PC-3 (cell line): Measurements from ENCODE around the gene GAB1. TPM values are rescaled to one million over a fixed set of nuclear protein-coding genes. Genes with fewer than 3 reads are reported as not detected.

ENCODE experiments used
- ATAC-seq: fragments of 200-7000 bp; cut with Tn5 transposase; 2 replicates; pipeline ENCODE4 v1.9.1; 2020; ENCODE audit warnings: mild to moderate bottlenecking, moderate library complexity
- BruUV-seq: library from RNA; stranded (reverse); fragments of 400-500 nt; replicated peaks from 2 replicates; lab custom pipeline; 2021; lab: Mats Ljungman, UMichigan
- CTCF ChIA-PET: fragments of 300-600 bp; sonication (Branson Sonifier 250); formaldehyde crosslinking; loops from one replicate; lab custom pipeline; 2022; ENCODE audit warnings: antibody characterized with exemption; lab: Charles Lee
- POLR2A ChIA-PET: fragments of 300-600 bp; sonication (Branson Sonifier 250); formaldehyde crosslinking; loops from one replicate; lab custom pipeline; 2022; ENCODE audit warnings: antibody characterized with exemption; ENCODE audit not compliant: unreplicated experiment; lab: Charles Lee
- DNase-seq: peaks from one replicate; pipeline ENCODE4 v3.0.0-alpha.2; 2015
- H2AFZ ChIP-seq: fragments of 300-600 bp; sonication (generic); 2 replicates; pipeline ENCODE4 v1.6.0; 2016; ENCODE audit warnings: antibody characterized with exemption, low read length
- H3F3A ChIP-seq: fragments of 300-600 bp; sonication (generic); one replicate; pipeline ENCODE4 v1.6.0; 2017; ENCODE audit warnings: antibody characterized with exemption, low read length, control low read depth, mild to moderate bottlenecking; ENCODE audit not compliant: unreplicated experiment
- H3K27ac ChIP-seq: fragments of 300-600 bp; sonication (generic); 2 replicates; pipeline ENCODE4 v1.5.1; 2016; ENCODE audit warnings: mild to moderate bottlenecking, low read length
- H3K27me3 ChIP-seq: fragments of 300-600 bp; sonication (generic); 2 replicates; pipeline ENCODE4 v1.6.1; 2016; ENCODE audit warnings: low read length, mixed read lengths
- H3K36me3 ChIP-seq: fragments of 300-600 bp; sonication (generic); 2 replicates; pipeline ENCODE4 v1.6.1; 2016; ENCODE audit warnings: low read depth, mixed run types, low read length, mixed read lengths
- H3K4me1 ChIP-seq: fragments of 300-600 bp; sonication (generic); 2 replicates; pipeline ENCODE4 v1.5.1; 2016; ENCODE audit warnings: low read length; ENCODE audit not compliant: insufficient read depth
- H3K4me2 ChIP-seq: fragments of 300-600 bp; sonication (generic); 2 replicates; pipeline ENCODE4 v1.6.0; 2016; ENCODE audit warnings: low read length
- H3K4me3 ChIP-seq: fragments of 300-600 bp; sonication (generic); 2 replicates; pipeline ENCODE4 v1.5.1; 2016; ENCODE audit warnings: mild to moderate bottlenecking, low read length, mixed read lengths
- H3K79me2 ChIP-seq: fragments of 300-600 bp; sonication (generic); 2 replicates; pipeline ENCODE4 v1.6.1; 2017; ENCODE audit warnings: low read length, mixed read lengths
- H3K9ac ChIP-seq: fragments of 300-600 bp; sonication (generic); 2 replicates; pipeline ENCODE4 v1.6.0; 2016; ENCODE audit warnings: mild to moderate bottlenecking, low read length
- H3K9me2 ChIP-seq: fragments of 300-600 bp; sonication (generic); replicated peaks from 2 replicates; pipeline ENCODE4 v1.6.1; 2016; ENCODE audit warnings: mixed run types, low read length, mixed read lengths
- H3K9me3 ChIP-seq: fragments of 300-600 bp; sonication (generic); 2 replicates; pipeline ENCODE4 v1.6.1; 2016; ENCODE audit warnings: low read length, mixed read lengths
- H4K20me1 ChIP-seq: fragments of 300-600 bp; sonication (generic); 2 replicates; pipeline ENCODE4 v1.6.1; 2016; ENCODE audit warnings: low read length, mixed read lengths
- CTCF ChIP-seq: fragments of 300-600 bp; sonication (generic); conservative IDR thresholded peaks from 2 replicates; pipeline ENCODE4 v1.5.1; 2017; ENCODE audit warnings: antibody characterized with exemption, low read depth, mild to moderate bottlenecking, low read length
- EZH2 ChIP-seq: fragments of 300-600 bp; sonication (generic); IDR thresholded peaks from one replicate; pipeline ENCODE4 v1.6.1; 2017; ENCODE audit warnings: antibody characterized with exemption, mild to moderate bottlenecking, low read length; ENCODE audit not compliant: unreplicated experiment
- EZH2phosphoT487 ChIP-seq: fragments of 300-600 bp; sonication (generic); IDR thresholded peaks from 2 replicates; pipeline ENCODE4 v1.6.1; 2018; ENCODE audit warnings: mild to moderate bottlenecking, antibody characterized with exemption, low read length, borderline replicate concordance
- intact Hi-C: fragments of 100-400 bp; cut with micrococcal nuclease; formaldehyde crosslinking; loops from 2 replicates; pipeline ENCODE4 v1.9.0; 2023
- total RNA-seq: library from RNA; depleted of rRNA; stranded (reverse); fragments of >200 nt; gene quantifications from 2 replicates; pipeline ENCODE4 v1.2.3, GENCODE V29; 2014

The GAB1 gene
- total RNA-seq, 1 experiment from 2014 or later, result 4.9 TPM

DNA sequence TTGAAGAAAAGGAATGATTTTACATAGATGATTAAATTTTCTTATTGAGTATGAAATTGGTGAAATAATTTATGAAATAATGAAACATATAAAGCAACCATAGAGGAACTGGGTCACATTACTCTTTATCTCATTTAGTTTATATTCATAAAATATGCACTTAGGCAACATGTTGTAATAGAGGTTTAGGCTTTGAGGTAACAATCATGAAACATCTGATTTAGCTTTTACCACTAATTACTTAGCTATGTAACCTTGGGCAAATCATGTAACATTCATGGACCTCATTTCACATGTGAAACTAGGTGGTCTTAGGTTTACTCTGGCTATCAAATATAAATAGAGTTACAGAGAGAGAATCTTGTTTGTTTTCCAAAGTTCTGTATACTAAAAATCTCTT is 122.3 kb downstream of the GAB1 start:
- Histone ChIP-seq H3K4me3 (no peak overlapping the region), H3K27me3 (no peaks in the 10 kb centered on the region), H3K79me2 (no peaks in the 10 kb centered on the region), H3K9ac (no peak overlapping the region), H3K4me1 (no peaks in the 10 kb centered on the region), H3F3A (no peaks in the 10 kb centered on the region), H4K20me1 (no peaks in the 10 kb centered on the region), H2AFZ (no peak overlapping the region), H3K36me3 (no peaks in the 10 kb centered on the region), H3K9me2 (no peaks in the 10 kb centered on the region), H3K4me2 (no peak overlapping the region), H3K27ac (no peak overlapping the region), H3K9me3 (no peaks in the 10 kb centered on the region)
- BruUV-seq, result no TSS peak
- ChIA-PET CTCF (no interaction called here), POLR2A (no interaction called here)
- intact Hi-C loops, result no loop called here
- no peak for TF ChIP-seq EZH2phosphoT487
- DNase-seq, result no peak
- no peak for ATAC-seq

DNA sequence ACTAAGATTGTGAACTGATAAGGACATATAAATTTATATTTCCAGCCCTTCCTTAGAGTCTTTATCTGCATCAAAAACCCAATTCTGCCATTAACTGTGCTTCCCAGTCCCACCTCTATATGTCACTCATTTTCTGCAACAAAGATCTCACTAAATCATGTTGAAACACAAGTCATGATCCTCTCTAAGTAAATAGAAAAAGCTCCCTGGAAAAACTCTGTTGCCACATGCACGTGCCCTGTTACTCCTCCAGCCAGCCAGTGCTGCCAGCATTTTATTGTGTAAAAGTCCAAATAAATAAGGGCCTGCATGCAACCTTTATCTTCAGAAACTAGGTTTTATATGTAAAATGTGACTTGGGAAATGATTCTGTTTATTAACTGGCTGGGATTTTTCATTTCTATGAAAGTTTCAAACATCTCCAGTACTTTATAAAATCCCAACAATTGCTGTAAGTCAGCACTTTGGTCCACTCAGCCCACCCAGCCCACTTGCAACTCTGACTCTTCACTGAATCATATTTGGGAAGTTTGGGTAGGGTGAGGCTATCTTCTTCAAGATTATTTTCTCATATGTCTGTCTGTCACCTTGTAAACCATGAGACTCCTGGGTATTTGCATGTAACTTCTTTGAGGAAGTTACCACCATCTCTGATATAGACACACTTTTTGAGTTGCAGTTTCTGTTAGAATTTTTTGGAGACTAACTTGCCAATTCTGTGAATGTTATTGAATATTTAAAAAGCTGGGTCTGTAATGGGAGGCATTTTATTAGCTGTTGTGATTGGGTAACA is 136.9 kb downstream of the GAB1 start:
- no peak overlapping the region for H3K4me3 ChIP-seq
- ChIA-PET POLR2A (no interaction called here), CTCF (no interaction called here)
- H2AFZ ChIP-seq, result no peak overlapping the region
- H3K79me2 ChIP-seq, result no peaks in the 10 kb centered on the region
- no peaks in the 10 kb centered on the region for H3F3A ChIP-seq
- TF ChIP-seq CTCF, result no peak
- TF ChIP-seq EZH2phosphoT487, result no peak
- TF ChIP-seq EZH2, result no peak
- no peaks in the 10 kb centered on the region for H3K36me3 ChIP-seq
- intact Hi-C loops, result no loop called here
- H3K4me2 ChIP-seq, result no peak overlapping the region
- no peak overlapping the region for H3K9ac ChIP-seq
- ATAC-seq, result no peak
- DNase-seq, result no peak
- H4K20me1 ChIP-seq, result no peaks in the 10 kb centered on the region
- H3K27me3 ChIP-seq, result no peaks in the 10 kb centered on the region
- no peaks in the 10 kb centered on the region for H3K9me2 ChIP-seq
- no peaks in the 10 kb centered on the region for H3K4me1 ChIP-seq
- no TSS peak for BruUV-seq
- no peaks in the 10 kb centered on the region for H3K9me3 ChIP-seq
- no peak overlapping the region for H3K27ac ChIP-seq

DNA sequence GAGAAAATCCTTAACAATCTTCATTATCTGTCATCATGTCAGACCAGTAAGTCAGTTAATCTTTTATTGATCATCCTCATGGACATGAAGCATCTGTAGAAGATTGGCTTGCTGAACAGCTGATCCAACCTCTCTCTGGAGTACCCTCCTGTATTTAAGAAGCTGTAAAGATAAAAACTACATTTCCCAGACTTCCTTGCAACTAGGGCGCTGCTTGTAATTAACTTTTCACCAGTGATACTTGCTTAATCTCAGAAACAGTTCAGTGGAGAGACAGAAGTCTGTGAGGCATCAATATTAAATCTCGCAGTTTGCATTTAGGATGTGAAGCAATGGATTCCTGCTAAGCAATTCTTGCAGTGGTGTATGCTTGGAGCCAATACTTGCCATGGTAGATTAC is 140.8 kb downstream of the GAB1 start:
- no peak overlapping the region for H3K9ac ChIP-seq
- H3K9me2 ChIP-seq, result no peaks in the 10 kb centered on the region
- no peak overlapping the region for H3K4me2 ChIP-seq
- no peaks in the 10 kb centered on the region for H3K27me3 ChIP-seq
- H2AFZ ChIP-seq, result no peak overlapping the region
- H4K20me1 ChIP-seq, result no peaks in the 10 kb centered on the region
- TF ChIP-seq EZH2phosphoT487 (no peak), CTCF (no peak), EZH2 (no peak)
- ChIA-PET CTCF (no interaction called here), POLR2A (no interaction called here)
- no peaks in the 10 kb centered on the region for H3K36me3 ChIP-seq
- no peak overlapping the region for H3K4me3 ChIP-seq
- no TSS peak for BruUV-seq
- no peak overlapping the region for H3K27ac ChIP-seq
- no peaks in the 10 kb centered on the region for H3K9me3 ChIP-seq
- no peaks in the 10 kb centered on the region for H3K4me1 ChIP-seq
- no peaks in the 10 kb centered on the region for H3F3A ChIP-seq
- no peak for DNase-seq
- no peaks in the 10 kb centered on the region for H3K79me2 ChIP-seq
- ATAC-seq, result no peak
- intact Hi-C loops, result no loop called here
